Neural crest cell (in vitro differentiated cells): ENCODE measurements around the gene DMGDH. TPM values are rescaled to one million over a fixed set of nuclear protein-coding genes. Genes with fewer than 3 reads are reported as not detected.

ENCODE experiments used
- DNase-seq: peaks from one replicate; pipeline ENCODE4 v3.0.0; 2021; ENCODE audit warnings: low read depth, mixed read lengths, low spot score
- H3K27ac Mint-ChIP-seq: one replicate; pipeline ENCODE4 v1.8.0; 2021; ENCODE audit warnings: mild to moderate bottlenecking, mixed read lengths; ENCODE audit not compliant: unreplicated experiment
- H3K27me3 Mint-ChIP-seq: 2 replicates; pipeline ENCODE4 v1.8.0; 2021; ENCODE audit warnings: low read depth, mild to moderate bottlenecking, mixed read lengths
- H3K36me3 Mint-ChIP-seq: 2 replicates; pipeline ENCODE4 v1.8.0; 2021; ENCODE audit warnings: low read depth, mild to moderate bottlenecking, mixed read lengths
- H3K4me1 Mint-ChIP-seq: 2 replicates; pipeline ENCODE4 v1.8.0; 2021; ENCODE audit warnings: mixed read lengths
- H3K4me3 Mint-ChIP-seq: one replicate; pipeline ENCODE4 v1.8.0; 2021; ENCODE audit warnings: mild to moderate bottlenecking, mixed read lengths
- H3K9me3 Mint-ChIP-seq: 2 replicates; pipeline ENCODE4 v1.8.0; 2021; ENCODE audit warnings: mixed read lengths
- CTCF ChIP-seq: fragments of 200-600 bp; sonication (generic); conservative IDR thresholded peaks from 2 replicates; pipeline ENCODE4 v1.5.0; 2021; ENCODE audit warnings: antibody characterized with exemption, mild to moderate bottlenecking
- total RNA-seq: library from RNA; stranded (reverse); gene quantifications from 2 replicates; pipeline ENCODE4 v1.2.1, GENCODE V29; 2021

The DMGDH gene
- total RNA-seq, 1 donor from 2014 or later: not detected

DNA sequence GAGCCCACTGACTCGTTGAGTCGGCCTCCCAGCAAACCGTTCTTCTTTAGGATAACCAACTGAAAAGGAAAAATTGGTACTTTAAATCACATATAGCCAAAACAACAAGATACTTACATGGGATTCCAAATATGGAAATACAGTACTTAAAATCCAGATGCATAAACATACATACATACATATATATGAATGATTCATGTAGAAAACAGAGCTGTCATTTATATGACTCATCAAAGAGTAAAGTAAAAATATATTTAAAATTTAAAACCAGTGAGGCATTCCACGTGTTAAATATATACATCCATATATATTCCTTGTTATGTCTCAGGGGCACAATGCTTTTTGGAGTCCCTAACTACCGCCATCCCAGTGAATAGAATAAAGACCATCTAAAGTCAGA lies 36.7 kb downstream of the DMGDH start:
- no peak for TF ChIP-seq CTCF
- DNase-seq: no peak
- Mint-ChIP-seq H3K36me3 (no peaks in the 10 kb centered on the region), H3K27me3 (no peaks in the 10 kb centered on the region), H3K4me3 (no peak overlapping the region), H3K27ac (no peak overlapping the region), H3K9me3 (peaks cover 2% of the 10 kb centered on the region), H3K4me1 (no peaks in the 10 kb centered on the region)

DNA sequence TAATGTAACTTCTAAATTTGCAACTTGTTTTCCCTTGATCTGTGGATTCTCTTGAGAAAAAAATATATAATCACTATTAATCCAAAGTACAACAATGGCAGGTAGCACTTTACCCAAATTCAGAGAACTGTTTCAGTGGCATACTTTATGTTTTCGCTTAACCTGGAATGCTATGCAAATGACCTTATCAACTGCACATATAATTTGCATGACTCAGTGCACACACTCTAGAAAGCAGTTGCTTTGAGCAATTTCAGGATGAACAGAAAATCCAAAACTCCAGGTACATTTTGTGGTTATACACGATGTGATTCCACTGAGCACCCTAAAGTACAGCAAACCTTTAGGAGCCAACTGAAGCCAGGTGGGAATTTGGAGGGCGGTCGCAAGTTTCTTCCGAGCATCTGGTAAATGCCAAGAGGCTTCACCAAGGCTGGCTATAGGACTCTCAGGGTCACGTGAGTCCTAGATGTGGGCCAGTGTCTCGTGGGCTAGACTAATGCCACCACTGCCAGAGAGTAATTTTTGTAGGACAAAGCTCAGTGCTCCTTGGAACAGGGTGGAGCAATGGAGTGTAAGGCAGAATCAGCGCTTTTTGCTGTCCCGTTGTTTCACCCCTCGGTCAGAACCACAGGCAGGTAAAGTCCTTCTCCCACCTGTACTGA lies 37.3 kb downstream of the DMGDH start:
- no peaks in the 10 kb centered on the region for H3K27me3 Mint-ChIP-seq
- no peaks in the 10 kb centered on the region for H3K36me3 Mint-ChIP-seq
- TF ChIP-seq CTCF: no peak
- no peak for DNase-seq
- peaks cover 2% of the 10 kb centered on the region for H3K9me3 Mint-ChIP-seq
- no peak overlapping the region for H3K27ac Mint-ChIP-seq
- H3K4me3 Mint-ChIP-seq: no peak overlapping the region
- H3K4me1 Mint-ChIP-seq: no peaks in the 10 kb centered on the region

DNA sequence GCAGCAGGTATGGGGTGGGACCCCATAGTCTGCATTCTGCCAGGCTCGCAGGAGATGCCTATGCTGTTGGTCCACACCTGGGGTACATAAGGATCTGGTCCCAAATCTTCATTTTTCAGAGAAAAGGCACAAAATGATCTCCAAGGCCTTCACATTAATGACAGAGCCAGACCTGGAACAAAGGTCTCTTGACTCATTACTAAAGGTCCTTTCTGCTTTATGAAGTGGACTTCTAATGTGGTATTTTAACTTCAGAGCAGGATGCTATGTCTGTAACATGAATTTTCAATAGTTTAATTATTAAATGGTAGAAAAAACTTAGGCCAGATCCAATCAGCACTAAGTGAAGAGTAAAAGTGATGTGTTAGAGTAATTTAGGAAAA lies 38.0 kb downstream of the DMGDH start:
- Mint-ChIP-seq H3K27me3 (peaks cover under 1% of the 10 kb centered on the region), H3K4me1 (no peaks in the 10 kb centered on the region), H3K27ac (no peak overlapping the region), H3K36me3 (no peaks in the 10 kb centered on the region), H3K4me3 (no peak overlapping the region), H3K9me3 (peaks cover 2% of the 10 kb centered on the region)
- DNase-seq: no peak
- TF ChIP-seq CTCF: no peak

DNA sequence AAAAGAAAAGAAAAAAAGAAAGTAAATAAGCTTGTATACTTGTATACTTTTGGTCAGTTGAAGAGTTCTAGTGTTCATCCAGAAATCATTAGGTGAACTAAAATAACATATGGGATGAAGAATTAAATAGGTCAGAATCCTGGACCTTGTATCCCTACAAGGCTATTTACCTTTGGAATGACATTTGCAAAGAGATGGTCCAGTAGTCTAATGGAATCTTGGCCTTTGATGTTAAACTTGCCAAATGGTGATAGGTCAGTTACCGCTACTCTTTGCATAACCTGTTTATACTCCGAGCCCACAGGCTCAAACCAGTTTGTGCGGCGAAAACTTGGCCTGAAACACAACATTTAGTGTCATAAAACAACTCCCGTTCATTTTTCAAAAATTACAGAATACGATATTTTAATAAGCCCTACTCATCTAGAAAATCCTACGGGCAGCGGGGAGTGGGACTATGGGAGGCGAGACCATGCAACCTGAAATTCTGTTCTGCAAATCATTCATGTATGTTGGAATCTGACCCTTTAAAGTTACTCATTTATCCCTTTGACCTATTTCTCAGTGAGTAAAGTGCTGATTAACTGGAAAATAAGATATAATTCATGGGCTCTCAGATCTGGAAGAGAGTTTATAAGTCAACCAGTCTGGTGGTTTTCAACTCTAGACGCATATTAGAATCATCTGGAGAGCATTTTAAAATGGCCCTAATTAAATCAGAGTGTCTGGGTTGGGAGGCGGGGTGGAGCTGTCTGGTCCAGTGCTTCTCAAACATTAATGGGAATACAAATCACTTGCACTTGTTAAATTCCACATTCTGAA lies 38.6 kb downstream of the DMGDH start:
- Mint-ChIP-seq H3K4me1 (no peaks in the 10 kb centered on the region), H3K27ac (no peak overlapping the region), H3K27me3 (peaks cover 3% of the 10 kb centered on the region), H3K4me3 (no peak overlapping the region), H3K36me3 (no peaks in the 10 kb centered on the region), H3K9me3 (peaks cover 2% of the 10 kb centered on the region)
- TF ChIP-seq CTCF: no peak
- DNase-seq: no peak

GRCh38 chr5:79025054-79025472 lies 44.4 kb downstream of the DMGDH start:
- peaks cover 14% of the 10 kb centered on the region for H3K4me1 Mint-ChIP-seq
- H3K9me3 Mint-ChIP-seq: no peaks in the 10 kb centered on the region
- peak; percentile 81 for DNase-seq
- peaks cover 36% of the 10 kb centered on the region for H3K27me3 Mint-ChIP-seq
- no peak overlapping the region for H3K27ac Mint-ChIP-seq
- peak overlapping the region; percentile 16 for H3K4me3 Mint-ChIP-seq
- peak; percentile 99 for TF ChIP-seq CTCF
- no peaks in the 10 kb centered on the region for H3K36me3 Mint-ChIP-seq
